Embryonic facial prominence (tissue), 1 donor: ENCODE data around the gene SLC5A12.
"Not testable (repeated sequence)": the region's sequence is repeated elsewhere in the genome, so short reads cannot be mapped to it uniquely, and the experiment has no call there.

Experiments used
- DNase-seq: peaks from one replicate; pipeline ENCODE4 v3.0.0-alpha.2; 2016; ENCODE audit errors: extremely low spot score

Gene SLC5A12

GRCh38 chr11:26651916-26652315, 69.9 kb downstream of the SLC5A12 start:
- DNase-seq, result no peak

- peak; percentile 14 for DNase-seq
Measured at GRCh38 chr11:26649884-26650283, 72.0 kb downstream of the SLC5A12 start.

- DNase-seq, result not testable (repeated sequence)
Measured at GRCh38 chr11:26643314-26643713, 78.5 kb downstream of the SLC5A12 start.

- DNase-seq, result no peak
Measured at GRCh38 chr11:26632691-26633159, 89.1 kb downstream of the SLC5A12 start.

GRCh38 chr11:26626346-26626745, 95.5 kb downstream of the SLC5A12 start:
- no peak for DNase-seq

- no peak for DNase-seq
Measured at GRCh38 chr11:26623076-26623659, 98.7 kb downstream of the SLC5A12 start.

GRCh38 chr11:26622181-26622580, 99.7 kb downstream of the SLC5A12 start:
- no peak for DNase-seq

GRCh38 chr11:26621132-26621531, 100.7 kb downstream of the SLC5A12 start:
- DNase-seq, result no peak

- no peak for DNase-seq
Measured at GRCh38 chr11:26620282-26621045, 101.4 kb downstream of the SLC5A12 start.

GRCh38 chr11:26618441-26618840, 103.4 kb downstream of the SLC5A12 start:
- DNase-seq, result no peak
